Mammary epithelial cell (primary cell): ENCODE measurements around the gene ZNF414.

Source experiments
- EZH2 ChIP-seq: IDR thresholded peaks from 2 replicates; pipeline ENCODE4 v1.6.1; 2012; ENCODE audit warnings: low read length, inconsistent platforms, borderline replicate concordance
- TF ChIP-seq, protein P1 (sequence below), 2 donors: IDR thresholded peaks in 1 of 2; conservative IDR thresholded peaks in 1 of 2; 2 replicates each; pipeline ENCODE4 v1.5.1; 2011 to 2012; ENCODE audit warnings: inconsistent platforms in 2 of 2, low read length in 2 of 2, mild to moderate bottlenecking in 2 of 2, control low read depth in 1 of 2, low read depth in 1 of 2; ENCODE audit not compliant: insufficient read depth in 1 of 2; ENCODE audit errors: extremely low read depth in 1 of 2

DNA sequence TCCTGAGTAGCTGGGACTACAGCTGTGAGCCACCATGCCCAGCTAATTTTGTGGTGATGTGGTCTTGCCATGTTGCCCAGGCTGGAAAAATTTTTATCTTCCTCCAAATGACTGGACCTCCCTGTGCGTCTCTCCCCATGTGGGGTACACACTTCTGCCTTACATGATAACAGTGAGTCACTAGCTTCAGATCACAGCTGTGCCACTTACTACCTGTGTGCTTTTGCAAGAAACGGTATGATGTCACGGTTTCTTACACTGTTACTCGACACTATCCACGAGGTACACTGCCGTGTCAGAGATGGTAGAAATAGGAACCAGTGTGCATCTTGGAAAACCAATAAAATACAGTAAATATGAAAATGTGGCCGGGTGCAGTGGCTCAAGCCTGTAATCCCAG is 17.5 kb upstream of the ZNF414 start:
- no peak for TF ChIP-seq EZH2
- TF ChIP-seq, protein P1, sequence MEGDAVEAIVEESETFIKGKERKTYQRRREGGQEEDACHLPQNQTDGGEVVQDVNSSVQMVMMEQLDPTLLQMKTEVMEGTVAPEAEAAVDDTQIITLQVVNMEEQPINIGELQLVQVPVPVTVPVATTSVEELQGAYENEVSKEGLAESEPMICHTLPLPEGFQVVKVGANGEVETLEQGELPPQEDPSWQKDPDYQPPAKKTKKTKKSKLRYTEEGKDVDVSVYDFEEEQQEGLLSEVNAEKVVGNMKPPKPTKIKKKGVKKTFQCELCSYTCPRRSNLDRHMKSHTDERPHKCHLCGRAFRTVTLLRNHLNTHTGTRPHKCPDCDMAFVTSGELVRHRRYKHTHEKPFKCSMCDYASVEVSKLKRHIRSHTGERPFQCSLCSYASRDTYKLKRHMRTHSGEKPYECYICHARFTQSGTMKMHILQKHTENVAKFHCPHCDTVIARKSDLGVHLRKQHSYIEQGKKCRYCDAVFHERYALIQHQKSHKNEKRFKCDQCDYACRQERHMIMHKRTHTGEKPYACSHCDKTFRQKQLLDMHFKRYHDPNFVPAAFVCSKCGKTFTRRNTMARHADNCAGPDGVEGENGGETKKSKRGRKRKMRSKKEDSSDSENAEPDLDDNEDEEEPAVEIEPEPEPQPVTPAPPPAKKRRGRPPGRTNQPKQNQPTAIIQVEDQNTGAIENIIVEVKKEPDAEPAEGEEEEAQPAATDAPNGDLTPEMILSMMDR (conservative IDR thresholded peaks at IDR 0.05 in 1 of 2, IDR thresholded peaks at IDR 0.05 in 1 of 2; ENCODE audit: extremely low read depth in 1 of 2, insufficient read depth in 1 of 2, low read depth in 1 of 2, low read length in 2 of 2), result no peak
